GM19238 (cell line): ENCODE results near the gene GPX6.
"Not testable (repeated sequence)": the region's sequence is repeated elsewhere in the genome, so short reads cannot be mapped to it uniquely, and the experiment has no call there.

ENCODE experiments used
- DNase-seq: peaks from one replicate; pipeline ENCODE4 v3.0.0; 2011; ENCODE audit warnings: low spot score; ENCODE audit not compliant: insufficient read length

GPX6 gene

DNA sequence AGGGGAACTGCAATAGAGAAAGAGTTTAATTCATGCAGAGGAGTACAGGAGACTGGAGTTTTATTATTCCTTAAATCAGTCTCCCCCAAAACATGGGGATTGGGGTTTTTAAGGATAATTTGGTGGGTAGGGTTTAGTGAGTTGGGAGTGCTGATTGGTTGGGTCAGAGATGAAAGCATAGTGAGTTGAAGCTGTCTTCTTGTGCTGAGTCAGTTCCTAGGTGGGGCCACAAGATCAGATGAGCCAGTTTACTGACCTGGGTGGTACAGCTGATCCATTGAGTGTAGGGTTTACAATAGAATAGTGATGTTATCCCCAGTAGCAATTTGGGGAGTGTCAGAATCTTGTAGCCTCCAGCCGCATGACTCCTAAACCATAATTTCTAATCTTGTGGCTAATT lies 29.1 kb downstream of the GPX6 start:
- no peak for DNase-seq

- DNase-seq = no peak
Measured at GRCh38 chr6:28485482-28485881, 30.1 kb downstream of the GPX6 start.

DNA sequence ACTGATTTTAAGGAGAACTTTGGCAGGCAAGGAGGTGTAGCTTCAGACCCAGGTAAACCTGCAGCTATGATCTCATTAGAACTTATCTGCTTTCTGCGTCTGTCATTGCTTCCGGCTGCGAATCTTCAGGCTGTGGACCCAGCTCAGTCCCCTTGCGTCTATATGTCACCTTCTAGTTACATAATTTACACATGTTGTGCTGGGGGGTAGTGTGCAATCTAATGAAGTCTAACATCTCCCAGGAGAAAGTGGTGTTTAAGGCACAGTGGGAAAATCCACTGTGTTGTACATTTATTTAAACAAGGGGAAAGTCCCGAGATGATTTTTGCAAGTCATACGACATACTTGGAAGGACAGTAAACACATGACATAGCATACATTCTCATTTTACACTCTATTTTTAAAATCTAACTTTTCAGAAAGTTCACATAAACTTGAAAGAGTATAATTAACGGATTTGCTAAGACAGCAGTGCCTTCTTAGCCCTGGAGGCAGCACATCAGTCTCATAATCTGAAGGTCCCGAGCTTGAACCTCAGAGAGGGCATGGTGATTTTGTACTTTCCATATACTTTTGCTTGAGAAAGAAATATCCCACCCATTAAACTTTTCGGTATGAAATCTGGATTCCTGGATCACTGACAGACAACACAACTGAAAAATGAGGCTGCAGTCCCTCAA lies 35.2 kb downstream of the GPX6 start:
- DNase-seq = no peak

- no peak for DNase-seq
Measured at GRCh38 chr6:28478518-28478917, 37.1 kb downstream of the GPX6 start.

DNA sequence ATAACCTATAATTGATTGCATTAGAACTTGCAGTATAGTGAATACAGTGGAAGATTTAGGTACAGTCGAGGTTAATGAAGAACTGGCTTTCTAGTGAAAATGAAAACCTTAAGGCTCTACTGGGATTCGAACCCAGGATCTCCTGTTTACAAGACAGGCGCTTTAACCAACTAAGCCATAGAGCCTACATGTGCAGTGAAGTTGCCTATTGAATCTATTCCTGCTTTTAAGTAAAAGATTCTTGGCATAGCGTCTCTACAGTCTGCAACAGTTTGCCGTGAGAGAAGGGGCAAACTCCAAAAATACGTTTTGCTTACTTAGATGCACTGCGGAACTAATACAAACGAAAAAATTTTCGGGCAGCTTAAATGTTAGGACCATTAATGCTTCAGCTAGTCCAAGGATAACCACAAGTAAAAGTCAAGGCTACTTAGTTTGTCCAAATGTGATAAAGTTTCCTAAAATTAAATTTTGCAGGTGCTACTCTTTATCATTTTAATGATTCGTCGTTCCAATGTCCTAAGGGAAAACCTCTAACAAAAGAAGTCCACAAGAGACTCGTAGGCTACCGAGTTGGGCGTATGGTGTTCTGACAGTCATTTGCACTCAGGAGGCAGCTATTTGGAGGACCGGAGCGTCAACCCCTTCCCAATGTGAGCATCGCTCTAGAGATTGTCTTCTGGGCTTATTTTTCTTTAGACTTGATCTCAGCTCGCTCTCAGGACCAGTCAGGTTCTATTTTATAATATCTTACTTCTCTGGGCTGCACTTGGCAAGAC lies 41.0 kb downstream of the GPX6 start:
- no peak for DNase-seq

- DNase-seq = not testable (repeated sequence)
Measured at GRCh38 chr6:28469153-28469745, 46.3 kb downstream of the GPX6 start.

DNA sequence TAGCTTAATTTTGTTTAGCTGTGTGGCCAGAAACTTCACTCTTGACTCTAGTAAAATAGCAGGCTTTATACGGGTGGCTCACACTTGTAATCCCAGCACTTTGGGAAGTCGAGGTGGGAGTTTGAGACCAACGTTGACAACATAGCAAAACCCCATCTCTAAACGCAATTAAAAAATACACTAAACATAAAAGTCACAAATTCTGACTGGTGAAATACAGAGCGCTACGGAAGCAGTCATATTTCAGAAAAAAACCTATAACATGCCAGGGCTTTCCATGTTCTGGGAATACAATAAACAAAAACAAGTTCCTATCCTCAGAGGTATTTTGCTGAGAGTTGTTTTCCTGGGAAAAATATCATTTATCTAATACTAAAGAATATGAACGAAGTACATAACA lies 47.5 kb downstream of the GPX6 start:
- DNase-seq = no peak

- DNase-seq = no peak
Measured at GRCh38 chr6:28462401-28462800, 53.2 kb downstream of the GPX6 start.

DNA sequence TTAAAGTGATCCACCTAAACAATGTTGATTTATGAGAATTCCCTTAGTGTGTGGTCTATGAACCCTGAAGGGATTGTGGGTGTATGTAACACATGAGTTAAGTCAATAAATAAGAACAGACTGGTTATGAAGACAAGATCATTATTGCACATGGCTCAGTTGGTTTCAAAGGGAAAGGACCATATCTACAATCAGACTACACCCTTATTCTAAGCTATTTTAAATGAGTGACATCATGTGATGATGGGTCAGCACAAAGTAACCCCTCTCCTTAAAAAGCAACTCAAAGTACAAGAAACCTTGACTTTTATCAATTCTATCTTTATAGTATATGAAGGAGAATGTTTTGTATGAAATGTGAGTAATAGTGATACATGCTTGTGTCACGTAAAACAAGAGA lies 57.0 kb downstream of the GPX6 start:
- no peak for DNase-seq
